T-helper 9 cell (primary cell): Measurements from ENCODE around the gene AADACL4.
A peak's percentile ranks its signal among the peaks of the same experiment; 100 is the strongest.

Experiments used
- DNase-seq: peaks from one replicate; pipeline ENCODE4 v3.0.0-alpha.2; 2020

AADACL4 gene

DNA sequence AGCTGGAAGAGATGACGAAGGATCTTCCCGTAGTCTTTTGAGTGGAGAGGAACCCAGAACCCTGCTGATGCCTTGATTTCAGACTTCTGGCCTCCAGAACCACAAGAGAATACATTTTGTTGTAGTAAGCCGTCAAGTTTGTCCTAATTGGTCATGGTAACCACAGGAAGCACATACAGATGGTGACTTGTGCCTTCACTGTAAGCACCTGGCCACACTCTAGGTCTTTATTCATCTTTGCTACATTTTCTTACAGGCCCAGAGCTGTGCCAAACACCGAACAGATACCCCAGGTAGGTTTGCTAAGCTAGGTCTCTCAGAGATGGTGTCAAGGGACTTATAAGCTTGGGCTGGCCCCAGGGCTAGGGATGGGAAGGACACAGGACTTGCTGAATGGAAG, 30.7 kb upstream of the AADACL4 start:
- DNase-seq, result no peak

DNA sequence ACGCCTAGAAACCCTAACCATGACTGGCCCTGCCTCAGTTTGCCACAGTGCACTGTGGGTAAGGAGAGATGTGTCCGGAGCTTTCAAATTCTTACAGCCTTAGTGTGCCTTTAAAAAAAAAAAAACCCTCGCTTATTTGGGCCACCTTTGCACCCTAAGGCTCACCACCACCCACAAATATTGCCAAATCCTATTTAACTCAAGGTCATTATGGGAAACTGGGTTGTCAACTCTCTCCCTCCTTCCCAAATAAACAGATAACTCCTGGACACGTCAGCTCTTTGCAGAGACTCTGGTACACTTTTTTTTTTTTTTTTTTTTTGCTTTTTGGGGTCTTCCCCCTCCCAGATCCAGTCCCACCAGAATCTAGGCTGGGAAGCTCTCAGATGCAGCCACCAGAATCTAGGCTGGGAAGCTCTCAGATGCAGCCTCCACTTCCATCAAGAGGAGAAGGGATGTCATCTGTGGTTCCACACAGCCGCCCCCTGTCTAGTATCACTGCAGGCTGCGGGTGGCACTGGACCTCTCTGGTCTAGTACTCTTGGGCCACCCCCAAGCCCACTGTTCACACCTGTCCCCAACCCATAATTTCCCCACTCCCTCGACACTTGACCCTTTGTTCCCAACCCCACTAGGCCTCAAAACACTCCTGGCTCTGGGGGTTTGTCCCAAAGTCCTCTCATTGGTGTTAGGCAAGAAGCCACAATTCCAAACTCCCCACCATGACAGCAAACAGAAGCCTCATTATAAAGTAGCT, 29.3 kb upstream of the AADACL4 start:
- DNase-seq, result no peak

DNA sequence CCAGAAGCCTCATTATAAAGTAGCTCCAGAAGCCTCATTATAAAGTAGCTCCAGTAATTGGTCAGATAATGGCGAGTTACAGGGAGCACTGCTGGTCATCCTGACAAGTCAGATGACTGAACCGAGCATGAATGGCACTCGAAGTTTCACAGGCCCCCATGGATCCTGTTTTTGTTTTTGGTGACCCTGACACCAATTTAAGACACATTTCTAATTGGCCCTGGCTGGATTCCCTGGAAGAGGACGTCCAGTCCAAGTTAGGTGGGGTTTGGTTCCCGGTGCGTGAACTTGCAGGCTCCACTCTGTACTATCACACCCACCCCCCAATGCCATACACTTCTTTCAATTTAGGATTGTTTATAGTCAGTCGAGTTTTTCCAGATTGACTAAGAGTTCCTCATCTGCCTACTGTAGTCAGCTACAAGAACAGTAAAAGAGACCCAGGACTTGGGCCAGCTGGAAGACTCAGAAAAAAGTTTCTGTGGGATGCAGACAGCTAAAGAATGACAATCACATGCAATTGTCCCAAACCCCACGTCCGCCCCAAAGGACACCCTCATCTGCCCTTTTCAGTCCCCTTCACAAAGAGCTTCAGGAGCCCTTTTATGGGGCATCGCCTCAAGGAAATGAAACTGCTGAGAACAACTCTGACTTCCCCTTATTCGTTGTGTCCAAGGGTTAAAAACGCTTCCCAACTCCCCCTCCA, 28.6 kb upstream of the AADACL4 start:
- no peak for DNase-seq

DNA sequence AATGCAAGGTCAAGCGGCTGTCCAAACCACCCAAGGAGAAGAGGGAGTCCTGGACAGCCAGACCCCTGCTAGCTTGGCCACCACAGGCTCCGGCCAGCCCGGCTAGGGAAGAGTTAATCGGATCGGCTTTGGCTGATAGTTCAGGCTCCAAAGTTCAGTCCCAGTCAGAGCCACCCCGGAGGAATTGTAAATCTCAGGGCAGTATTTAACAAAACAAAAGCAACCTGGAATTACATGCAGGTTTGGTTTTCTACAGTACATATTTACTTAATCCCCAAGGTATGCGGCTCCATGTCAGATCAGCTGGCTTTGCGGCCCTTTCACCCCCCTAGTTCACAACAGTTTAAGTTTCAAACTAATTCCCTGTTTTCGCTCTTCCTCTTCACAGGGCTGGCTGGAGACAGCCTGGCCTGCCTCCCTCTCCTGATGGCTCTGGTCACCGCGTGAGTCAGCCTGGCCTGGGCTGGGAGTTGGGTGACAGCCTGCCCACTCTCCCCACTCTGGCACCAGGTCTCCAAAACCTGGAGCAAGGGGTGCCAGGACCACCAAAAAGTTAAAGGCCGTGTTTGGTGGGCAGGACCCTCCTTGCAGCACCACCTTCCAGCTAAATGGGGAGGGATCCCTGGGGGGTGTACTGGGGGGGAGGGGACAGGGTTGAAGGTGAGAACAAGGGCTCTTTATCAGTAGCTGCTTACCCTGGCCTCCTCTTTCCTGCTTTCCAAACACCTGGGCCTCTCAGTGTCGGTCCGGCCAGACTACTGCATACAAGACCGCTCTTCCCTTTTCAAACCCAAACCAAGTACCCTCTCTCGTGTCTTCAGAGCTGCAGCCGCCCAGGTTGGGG, 27.8 kb upstream of the AADACL4 start:
- no peak for DNase-seq

DNA sequence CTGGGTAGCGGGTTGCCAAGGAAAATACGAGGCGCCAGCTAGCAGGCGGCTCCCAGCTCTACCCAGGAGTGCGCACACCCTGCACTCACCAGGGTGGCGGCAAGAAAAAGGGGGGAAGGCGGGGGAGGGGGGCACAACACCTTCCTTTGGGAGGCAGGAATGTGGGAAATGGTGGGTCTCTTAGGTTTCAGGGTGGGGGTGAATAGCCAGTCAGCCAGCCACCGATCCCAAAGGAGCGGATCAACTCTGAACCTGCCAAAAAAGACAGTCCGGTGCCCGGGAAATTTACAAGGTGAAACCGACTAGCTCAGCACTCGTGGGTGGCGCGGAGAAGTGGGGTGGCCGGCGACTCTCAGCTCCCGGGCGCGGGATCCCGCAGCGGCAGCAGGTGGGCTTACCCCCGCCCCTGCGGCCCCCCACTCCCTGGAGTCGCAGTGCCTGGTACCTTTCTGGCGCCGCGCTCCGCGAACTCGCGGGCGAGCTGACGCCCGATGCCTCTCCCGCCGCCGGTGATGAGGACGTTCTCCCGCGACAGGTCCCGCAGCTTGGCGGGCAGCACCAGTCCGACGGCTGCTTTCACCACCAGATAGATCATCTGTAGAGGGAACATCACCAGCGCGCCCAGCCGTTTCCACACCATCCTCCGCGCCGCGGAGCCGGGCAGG, 27.0 kb upstream of the AADACL4 start:
- no peak for DNase-seq

DNA sequence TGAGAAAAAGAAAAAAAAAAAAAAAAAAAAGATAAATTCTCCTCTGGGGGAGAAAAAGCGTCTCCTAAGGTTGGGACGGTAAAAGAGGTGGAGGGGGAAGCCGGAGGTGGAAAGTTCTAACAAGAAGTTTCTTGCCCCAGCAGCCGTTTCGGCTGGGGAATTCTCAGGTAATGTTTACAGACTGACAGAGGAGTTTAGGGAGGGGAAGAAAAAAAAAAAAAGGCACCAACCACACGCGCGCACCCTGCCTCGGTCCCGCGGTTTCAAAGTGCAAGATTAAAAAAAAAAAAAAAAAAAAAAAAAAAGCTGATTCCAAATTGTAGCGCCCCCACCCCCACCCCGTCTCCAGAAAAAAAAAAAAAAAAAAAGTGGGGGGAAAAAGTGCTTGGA, 26.4 kb upstream of the AADACL4 start:
- peak; percentile 45 for DNase-seq

DNA sequence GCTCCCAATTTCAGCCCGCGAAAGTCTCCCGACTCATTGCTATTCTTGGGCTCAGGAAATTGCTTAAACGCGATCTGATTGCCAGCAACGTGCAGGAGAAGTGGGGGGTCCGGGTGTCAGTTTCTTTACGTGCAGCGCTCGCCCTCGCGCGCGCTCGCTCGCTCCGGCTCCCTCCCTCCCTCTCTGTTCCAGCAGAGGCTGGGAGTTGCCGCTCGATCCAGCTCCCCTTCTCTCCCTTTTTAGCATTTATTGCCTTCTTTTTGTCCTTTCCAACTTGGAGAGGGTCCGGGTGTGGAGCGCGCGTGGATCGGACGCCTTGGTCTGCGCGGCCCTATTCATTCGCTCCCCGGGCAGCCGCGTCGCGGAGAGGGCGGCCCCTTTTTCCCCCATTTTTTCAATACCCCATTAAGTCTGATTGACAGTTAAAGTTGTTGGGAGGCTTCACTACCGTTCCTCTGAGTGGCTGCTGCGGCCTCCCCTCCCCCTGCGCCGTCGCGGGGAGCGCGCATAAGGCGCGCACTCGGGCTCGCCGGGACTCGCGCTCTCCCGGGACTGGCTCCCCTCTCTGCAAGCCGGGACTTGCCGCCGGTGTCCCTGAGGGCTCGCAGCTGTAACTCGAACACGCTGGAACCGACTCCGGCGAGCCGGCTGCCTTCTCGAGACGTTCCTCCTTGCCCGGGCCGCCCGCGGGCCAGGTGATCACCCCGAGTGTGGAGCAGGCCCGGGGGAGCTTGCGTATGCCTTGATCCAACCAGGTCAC, 25.8 kb upstream of the AADACL4 start, which contains the start of gene DHRS3:
TSS of gene DHRS3 (minus strand) at position 310 of the 760 bp plus-strand sequence. CDS start 862 bp downstream, outside the sequence.
- peak; percentile 49 for DNase-seq

DNA sequence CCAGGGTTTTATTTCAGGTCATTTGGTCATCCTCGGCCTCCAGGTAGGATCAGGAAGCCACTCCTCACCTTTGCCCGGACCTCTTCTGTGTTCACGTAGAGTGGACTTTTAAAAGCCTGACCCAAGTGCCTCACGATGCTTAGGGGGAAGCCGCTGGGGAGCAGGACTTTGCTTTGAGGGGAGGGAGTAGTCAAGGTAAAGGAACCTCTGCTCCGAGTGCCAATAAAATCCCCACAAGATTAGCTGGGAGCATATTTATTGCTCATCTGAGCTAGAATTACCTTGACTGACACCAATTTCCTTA, 25.3 kb upstream of the AADACL4 start:
- no peak for DNase-seq

DNA sequence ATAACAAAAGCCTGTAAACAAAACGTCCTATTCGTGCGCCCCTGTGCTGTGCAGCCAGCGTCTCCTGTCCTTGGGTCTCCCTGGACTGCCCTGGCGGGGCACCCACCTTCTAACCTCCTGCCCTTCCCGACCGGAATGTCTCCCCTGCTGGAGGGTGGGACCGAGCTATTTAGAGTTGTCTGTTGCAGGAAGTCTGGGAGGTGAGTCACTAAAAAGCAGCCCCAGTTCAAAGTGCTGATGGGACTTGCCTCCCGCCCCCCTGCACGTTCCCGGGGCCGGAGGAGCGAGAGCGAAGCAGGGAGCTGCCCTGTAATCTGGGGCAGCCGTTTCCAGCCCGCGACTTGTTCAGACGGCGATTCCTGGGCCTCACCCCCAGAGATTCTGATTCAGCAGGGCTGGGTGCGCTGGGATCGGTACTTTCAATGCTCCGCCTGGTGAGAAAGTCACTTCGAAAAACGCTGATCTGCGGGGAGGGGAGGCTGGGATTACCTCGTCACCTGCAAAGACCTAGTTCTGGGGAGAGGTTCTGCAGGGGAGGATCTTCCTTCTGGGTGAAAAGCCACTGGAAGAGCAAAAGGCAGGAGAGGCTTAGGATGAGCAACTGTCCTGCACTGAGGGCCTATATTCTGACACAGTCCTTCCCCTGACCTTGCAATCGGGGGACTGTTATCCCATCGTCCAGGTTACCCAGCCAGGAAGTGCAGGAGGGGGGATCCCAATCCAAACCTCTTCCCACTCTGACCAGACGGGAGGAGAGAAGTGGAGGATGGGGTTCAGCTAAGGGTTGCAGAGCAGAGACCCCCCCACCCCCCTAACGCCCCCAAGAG, 24.7 kb upstream of the AADACL4 start:
- DNase-seq, result peak; percentile 61

DNA sequence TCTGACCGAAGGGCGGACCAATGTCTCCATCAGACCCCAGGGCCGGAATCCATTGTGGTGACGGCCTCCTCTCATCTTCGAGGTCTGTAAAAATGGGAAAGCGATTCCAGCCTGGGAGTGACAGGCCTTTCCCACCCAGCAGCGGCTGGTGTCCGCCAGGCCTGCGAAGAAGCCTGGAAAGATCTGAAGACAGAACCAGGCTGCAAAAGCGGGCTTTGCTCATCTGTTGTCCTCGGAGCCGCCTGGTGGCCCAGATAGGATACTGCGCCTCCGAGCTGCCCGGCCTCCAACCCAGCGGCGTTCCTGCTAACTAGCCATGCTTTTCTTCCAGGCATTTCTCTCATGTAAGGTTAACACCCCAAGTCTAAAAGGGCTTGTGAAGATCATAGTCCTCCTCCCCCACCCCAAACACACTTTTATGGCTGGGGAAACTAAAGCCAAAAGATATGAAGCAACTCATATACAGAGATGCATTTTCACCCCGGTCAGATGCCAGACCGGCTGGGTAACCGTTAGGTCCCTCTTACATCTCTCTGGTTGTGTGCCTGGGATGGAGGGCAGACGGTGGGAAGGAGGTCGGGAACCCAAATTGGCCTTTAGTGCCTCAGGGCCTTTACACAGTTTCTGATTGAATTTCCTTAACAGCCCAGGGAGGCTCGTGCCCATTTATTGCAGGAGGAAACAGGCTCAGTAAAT, 23.9 kb upstream of the AADACL4 start:
- DNase-seq, result peak; percentile 72

DNA sequence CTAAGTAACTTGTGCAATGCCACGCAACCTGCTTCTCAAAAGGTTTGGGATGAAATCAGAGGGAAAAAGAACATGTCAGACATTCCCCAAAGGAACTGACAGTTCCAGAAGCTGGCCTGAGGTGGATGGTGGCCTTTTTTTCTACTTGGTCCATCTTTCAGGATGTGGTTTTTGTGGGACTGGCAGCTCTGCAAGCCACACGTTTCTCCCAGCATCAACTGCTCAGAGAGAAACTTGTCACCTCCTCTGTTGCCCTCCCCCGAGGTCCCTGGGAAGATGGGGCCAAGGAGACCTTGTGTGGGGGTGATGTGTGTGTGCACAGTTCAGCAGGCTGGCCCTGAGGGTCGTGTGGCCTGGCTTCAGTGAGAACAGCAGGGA, 23.4 kb upstream of the AADACL4 start:
- DNase-seq, result no peak

DNA sequence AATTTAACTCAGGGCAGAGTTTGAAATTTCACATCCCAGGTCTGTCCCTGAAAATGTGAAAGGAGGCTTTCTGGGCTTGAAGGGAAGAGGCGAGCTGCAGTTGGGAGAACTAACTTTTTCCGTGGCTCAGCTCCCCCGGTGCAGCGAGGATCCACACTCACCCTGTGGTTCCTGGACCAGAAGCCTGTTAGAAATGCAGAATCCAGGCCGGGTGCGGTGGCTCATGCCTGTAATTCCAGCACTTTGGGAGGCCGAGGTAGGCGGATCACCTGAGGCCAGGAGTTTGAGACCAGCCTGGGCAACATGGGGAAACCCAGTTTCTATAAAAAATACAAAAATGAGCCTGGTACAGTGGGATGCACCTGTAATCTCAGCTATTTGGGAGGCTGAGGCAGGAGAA, 23.0 kb upstream of the AADACL4 start:
- no peak for DNase-seq

DNA sequence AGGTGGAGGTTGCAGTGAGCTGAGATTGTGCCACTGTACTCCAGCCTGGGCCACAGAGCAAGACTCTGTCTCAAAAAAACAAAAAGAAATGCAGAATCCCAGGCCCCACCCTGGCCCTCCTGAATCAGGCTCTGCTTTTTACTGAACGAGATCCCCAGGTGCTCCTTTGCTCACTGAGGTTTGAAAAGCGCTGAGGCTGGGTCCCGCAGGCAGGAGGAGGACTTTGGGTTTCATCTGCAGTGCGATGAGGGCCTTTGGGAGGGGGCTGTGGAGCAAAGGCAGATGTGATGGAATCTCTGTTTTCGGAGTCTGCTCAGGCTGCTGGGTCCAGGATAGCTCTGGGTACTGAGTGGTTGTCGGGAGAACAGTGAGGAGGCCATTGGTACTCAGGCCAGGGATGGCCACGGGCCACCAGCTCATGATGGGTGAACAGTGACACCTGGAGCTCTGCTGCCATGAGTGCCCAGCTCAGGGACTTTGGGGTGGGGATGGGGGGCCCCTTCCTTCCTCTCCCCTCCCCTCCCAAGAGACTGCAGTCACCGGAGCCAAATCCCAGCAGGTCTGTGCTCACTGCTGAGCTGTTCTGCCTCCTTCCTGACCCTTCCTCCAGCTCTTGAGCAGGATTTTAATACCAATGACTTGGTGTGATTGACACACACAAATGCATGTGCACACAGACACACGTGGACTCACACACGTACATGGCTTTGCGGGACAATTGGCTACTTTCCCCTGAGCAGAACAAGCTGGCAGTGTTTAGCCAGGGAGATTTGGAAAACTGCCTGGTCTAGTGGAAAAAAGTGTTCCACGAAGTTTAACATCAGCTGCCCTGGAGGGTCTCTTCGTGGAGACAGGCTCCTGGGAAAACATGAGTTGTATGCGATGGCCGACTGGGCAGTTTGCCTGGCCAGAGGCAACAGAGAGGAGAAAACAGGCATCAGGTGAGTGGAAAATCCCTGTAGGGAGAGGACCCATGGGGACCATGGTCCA, 22.2 kb upstream of the AADACL4 start:
- no peak for DNase-seq

DNA sequence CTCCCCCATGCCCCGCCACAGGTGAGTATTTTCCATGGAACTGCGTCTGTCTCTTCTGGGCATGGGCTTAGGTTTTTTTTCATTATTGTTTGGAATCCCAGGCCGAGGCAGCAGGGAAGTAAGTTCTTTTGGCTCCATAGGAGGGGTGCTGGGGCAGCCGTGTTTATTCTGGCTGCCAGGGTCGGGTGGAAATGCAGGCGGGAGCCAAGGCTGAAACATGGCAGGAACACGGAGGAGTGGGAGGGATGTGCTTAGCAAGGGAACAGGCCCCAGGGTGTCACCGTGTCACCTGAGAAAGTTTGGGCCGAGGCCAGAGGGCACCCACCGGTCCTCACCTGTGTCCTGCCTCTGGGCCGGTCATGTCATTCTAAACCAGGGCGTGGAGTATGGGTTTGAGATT, 21.4 kb upstream of the AADACL4 start:
- DNase-seq, result no peak

DNA sequence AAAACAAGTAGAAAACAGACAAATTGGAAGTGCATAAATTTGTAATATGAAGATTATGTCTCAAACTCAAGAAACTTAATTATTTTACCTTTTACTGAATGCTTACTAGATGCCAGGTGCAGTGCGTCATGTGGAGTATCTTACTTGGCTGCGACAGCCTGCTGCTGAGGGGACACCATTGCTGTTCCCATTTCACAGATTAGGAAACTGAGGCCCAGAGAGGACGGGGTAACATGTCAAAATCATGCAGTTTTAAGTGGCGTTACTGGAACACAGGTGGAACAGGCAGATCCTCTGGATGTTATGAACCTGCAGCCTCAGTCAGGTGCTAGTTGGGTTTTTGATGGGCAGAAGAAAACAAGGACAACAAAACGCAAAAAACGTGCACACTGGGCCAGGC, 18.6 kb upstream of the AADACL4 start:
- DNase-seq, result no peak

DNA sequence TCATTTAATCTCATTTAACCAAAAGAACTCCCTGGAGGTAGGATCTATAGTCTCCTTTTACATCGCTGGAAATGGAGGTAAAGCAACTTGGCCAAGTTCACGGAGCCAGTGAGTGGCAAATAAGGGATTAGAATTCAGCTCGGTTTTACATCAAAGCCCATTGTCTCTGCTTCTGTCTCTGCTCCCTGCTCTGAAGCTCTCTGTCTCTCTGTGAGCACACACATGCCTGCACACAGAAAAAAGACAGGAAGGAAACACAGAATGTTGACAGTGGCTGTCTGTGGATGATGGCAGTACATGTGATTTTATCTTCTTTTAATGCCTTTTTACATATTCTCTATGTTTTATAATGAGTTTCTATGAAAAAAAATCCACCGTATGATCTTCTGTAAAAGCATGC, 17.0 kb upstream of the AADACL4 start:
- DNase-seq, result no peak

DNA sequence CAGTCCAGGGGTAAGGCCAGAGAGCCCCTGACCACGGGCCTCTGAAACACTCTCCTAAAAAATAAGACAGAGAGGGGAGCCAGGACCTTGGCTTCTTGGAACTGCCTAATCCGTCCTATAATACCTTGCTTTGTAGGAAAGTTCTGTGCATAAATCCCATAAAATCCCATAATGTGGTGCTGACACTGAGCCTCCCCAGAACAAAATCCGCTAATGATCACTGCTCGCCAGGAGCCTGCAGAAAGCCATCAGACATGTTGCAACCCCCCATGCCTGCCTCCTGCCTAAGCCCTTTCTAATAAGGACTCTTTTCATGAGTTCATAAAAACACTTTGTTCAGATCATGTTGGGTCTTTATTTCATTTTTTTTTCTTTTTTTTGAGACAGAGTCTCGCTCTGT, 16.6 kb upstream of the AADACL4 start:
- no peak for DNase-seq

DNA sequence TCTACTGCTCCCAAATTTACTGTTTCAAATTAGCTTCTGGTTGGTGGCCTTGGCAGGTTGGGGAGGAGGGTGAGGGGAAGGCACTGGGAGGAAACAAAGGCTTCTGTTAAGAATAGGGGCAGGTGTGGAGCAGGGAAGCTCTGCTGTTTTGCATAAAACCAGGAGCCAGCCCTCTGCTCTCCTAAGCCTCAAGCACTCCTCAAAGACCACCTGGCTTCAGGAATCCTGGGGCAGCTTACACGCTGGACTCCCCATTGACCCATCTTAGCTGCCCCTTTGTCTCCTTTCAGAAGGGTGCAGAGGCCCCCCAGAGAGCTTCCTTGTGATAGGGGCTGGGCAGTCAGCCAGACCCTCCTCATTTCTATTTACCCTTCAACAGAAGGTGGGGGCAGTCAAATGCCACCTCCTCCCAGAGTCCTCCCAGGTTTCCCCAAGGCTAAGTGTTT, 14.4 kb upstream of the AADACL4 start:
- DNase-seq, result no peak

DNA sequence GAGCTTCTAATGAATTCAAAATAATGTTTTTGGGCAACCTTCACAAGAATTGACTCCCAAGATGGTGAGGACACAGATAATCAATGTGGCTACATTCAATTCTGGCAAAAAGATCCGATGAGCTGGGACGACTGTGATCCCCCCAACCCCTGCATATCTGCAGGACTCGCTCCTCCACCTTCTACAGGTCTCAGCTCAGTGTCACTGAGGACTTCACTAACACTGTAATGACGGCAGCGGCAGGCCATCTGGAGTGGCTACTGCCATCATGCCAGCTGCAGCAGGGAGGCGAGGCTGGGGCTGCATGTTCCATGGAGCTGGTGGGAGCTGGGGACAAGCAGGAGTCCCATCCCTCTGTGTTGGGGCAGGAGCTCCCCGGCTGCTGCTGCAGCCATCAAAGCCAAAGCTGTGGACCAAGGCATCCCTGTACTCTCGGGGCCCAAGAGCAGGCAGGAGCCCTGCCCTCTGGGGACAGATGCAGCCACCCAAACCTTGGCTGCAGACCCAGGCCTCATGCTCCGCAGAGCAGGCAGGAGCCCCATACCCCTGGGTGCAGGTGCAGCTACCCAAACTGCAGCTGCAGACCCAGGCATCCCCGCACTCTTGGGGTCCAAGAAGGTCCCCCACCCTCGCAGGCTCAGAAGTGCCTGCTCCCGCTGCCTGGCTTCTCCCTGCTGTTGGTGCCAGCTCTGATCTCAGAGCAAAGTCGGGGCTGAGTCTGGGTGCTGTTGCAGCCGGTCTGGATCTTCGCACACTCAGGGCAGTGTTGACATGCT, 13.7 kb upstream of the AADACL4 start:
- no peak for DNase-seq
